ENCODE data around the gene ANTXR1.

DNA sequence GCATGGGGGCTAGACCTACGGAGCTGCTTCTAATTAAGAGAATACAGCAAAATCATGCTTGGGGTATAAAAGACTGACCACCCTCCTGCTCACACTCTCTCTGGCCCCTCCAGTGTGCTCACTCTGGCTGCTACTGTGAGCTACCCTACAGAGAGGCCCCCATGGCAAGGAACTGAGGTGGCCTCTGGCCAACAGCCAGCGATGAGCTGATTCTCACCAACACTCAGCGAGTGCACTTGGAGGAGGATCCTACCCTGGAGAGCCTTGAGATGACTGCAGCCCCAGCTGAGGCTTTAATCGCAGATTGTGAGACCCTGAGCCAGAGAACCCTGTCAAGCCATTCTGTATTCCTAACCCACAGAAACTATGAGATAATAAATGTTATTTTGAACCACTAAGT lies 285.9 kb downstream of the ANTXR1 start:
- no peak for TF ChIP-seq POLR2A (IDR thresholded peaks at IDR 0.05)
- TF ChIP-seq, protein P1, sequence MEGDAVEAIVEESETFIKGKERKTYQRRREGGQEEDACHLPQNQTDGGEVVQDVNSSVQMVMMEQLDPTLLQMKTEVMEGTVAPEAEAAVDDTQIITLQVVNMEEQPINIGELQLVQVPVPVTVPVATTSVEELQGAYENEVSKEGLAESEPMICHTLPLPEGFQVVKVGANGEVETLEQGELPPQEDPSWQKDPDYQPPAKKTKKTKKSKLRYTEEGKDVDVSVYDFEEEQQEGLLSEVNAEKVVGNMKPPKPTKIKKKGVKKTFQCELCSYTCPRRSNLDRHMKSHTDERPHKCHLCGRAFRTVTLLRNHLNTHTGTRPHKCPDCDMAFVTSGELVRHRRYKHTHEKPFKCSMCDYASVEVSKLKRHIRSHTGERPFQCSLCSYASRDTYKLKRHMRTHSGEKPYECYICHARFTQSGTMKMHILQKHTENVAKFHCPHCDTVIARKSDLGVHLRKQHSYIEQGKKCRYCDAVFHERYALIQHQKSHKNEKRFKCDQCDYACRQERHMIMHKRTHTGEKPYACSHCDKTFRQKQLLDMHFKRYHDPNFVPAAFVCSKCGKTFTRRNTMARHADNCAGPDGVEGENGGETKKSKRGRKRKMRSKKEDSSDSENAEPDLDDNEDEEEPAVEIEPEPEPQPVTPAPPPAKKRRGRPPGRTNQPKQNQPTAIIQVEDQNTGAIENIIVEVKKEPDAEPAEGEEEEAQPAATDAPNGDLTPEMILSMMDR (IDR thresholded peaks at IDR 0.05): no peak
